ENCODE results near the gene NSMCE1. TPM values are rescaled to one million over a fixed set of nuclear protein-coding genes. Genes with fewer than 3 reads are reported as not detected.

NSMCE1 gene
- total and polyA plus RNA-seq, 2 donors (not counting 1 experiment from before 2014, with no cell fraction given), result 29.0 to 61.9 TPM

- WGBS (ENCODE audit: insufficient coverage), result 92% methylated on average over 9 of the region's 10 CpGs
- Mint-ChIP-seq H3K9me3 (ENCODE audit: insufficient read depth) (no peaks in the 10 kb centered on the region), H3K27ac (no peak overlapping the region), H3K4me1 (peaks cover 3% of the 10 kb centered on the region), H3K27me3 (no peaks in the 10 kb centered on the region), H3K4me3 (no peak overlapping the region)
- ChIA-PET CTCF (no interaction called here), POLR2A (interaction anchor here (0.6 kb wide), 1 partner anchor 14 kb away, joined by 4 read pairs; no protein-coding TSS in a partner anchor)
- DNase-seq (no peak), ATAC-seq (ENCODE audit: low read depth) (no peak)
- intact Hi-C loops (cut with micrococcal nuclease), result no loop called here
- Histone ChIP-seq H3K36me3 (replicated peaks in 1 of 2; ENCODE audit: control extremely low read depth in 1 of 2, control insufficient read depth in 1 of 2, extremely low read depth in 1 of 2, insufficient read depth in 2 of 2, low read length in 1 of 2) (peaks cover 0 to 34% of the 10 kb centered on the region in 2 experiments), H3K27ac (ENCODE audit: low read length in 2 of 2) (no peak overlapping the region), H3K4me1 (ENCODE audit: control insufficient read depth in 2 of 2, insufficient read depth in 2 of 2, low read length in 2 of 2) (peaks cover under 1 to 1% of the 10 kb centered on the region in 2 donors), H3K9ac (ENCODE audit: low read length) (no peak overlapping the region), H4K20me1 (ENCODE audit: control insufficient read depth, insufficient read depth, low read length, poor library complexity, severe bottlenecking) (no peaks in the 10 kb centered on the region), H3K4me2 (replicated peaks; ENCODE audit: low read depth, low read length, poor library complexity, severe bottlenecking) (no peak overlapping the region), H3K79me2 (ENCODE audit: control insufficient read depth, insufficient read depth, low read length) (peaks cover 38% of the 10 kb centered on the region), H3K4me3 (ENCODE audit: control extremely low read depth in 1 of 5, extremely low read depth in 1 of 5, insufficient read depth in 1 of 5, low read depth in 2 of 5, low read length in 4 of 5) (no peak overlapping the region), H3K27me3 (replicated peaks in 1 of 4; ENCODE audit: control extremely low read depth in 1 of 4, control insufficient read depth in 3 of 4, insufficient read depth in 4 of 4, low read length in 3 of 4) (no peaks in the 10 kb centered on the region), H2AFZ (ENCODE audit: insufficient read depth, low read depth, low read length, poor library complexity, severe bottlenecking) (no peak overlapping the region), H3K9me3 (ENCODE audit: control extremely low read depth in 1 of 3, control insufficient read depth in 2 of 3, insufficient read depth in 1 of 3, low read length in 2 of 3) (no peaks in the 10 kb centered on the region)
- no peak for TF ChIP-seq CTCF (IDR thresholded peaks at IDR 0.05)
- no peak for TF ChIP-seq EZH2 (IDR thresholded peaks at IDR 0.05; ENCODE audit: borderline replicate concordance, insufficient read depth, low read depth, low read length, poor library complexity, severe bottlenecking)
Observed at GRCh38 chr16:27211026-27211425, 57.5 kb downstream of the NSMCE1 start.

- Mint-ChIP-seq H3K4me1 (peaks cover 10% of the 10 kb centered on the region), H3K9me3 (ENCODE audit: insufficient read depth) (no peaks in the 10 kb centered on the region), H3K27ac (no peak overlapping the region), H3K27me3 (no peaks in the 10 kb centered on the region), H3K4me3 (no peak overlapping the region)
- Histone ChIP-seq H3K4me2 (replicated peaks; ENCODE audit: low read depth, low read length, poor library complexity, severe bottlenecking) (no peak overlapping the region), H3K9ac (ENCODE audit: low read length) (no peak overlapping the region), H3K9me3 (ENCODE audit: control extremely low read depth in 1 of 3, control insufficient read depth in 2 of 3, insufficient read depth in 1 of 3, low read length in 2 of 3) (no peaks in the 10 kb centered on the region), H2AFZ (ENCODE audit: insufficient read depth, low read depth, low read length, poor library complexity, severe bottlenecking) (no peak overlapping the region), H4K20me1 (ENCODE audit: control insufficient read depth, insufficient read depth, low read length, poor library complexity, severe bottlenecking) (no peaks in the 10 kb centered on the region), H3K27me3 (replicated peaks in 1 of 4; ENCODE audit: control extremely low read depth in 1 of 4, control insufficient read depth in 3 of 4, insufficient read depth in 4 of 4, low read length in 3 of 4) (no peaks in the 10 kb centered on the region), H3K79me2 (ENCODE audit: control insufficient read depth, insufficient read depth, low read length) (peaks cover 44% of the 10 kb centered on the region), H3K4me1 (ENCODE audit: control insufficient read depth in 2 of 2, insufficient read depth in 2 of 2, low read length in 2 of 2) (peaks cover 9 to 10% of the 10 kb centered on the region in 2 donors), H3K27ac (ENCODE audit: low read length in 2 of 2) (no peak overlapping the region), H3K4me3 (ENCODE audit: control extremely low read depth in 1 of 5, extremely low read depth in 1 of 5, insufficient read depth in 1 of 5, low read depth in 2 of 5, low read length in 4 of 5) (no peak overlapping the region), H3K36me3 (replicated peaks in 1 of 2; ENCODE audit: control extremely low read depth in 1 of 2, control insufficient read depth in 1 of 2, extremely low read depth in 1 of 2, insufficient read depth in 2 of 2, low read length in 1 of 2) (peaks cover 0 to 29% of the 10 kb centered on the region in 2 experiments)
- ATAC-seq (ENCODE audit: low read depth) (no peak), DNase-seq (no peak)
- CTCF ChIA-PET, result interaction anchor here (1.0 to 2.4 kb wide), 5 partner anchors 13 to 158 kb away, joined by 3 to 10 read pairs (median 3); no protein-coding TSS in a partner anchor
- POLR2A ChIA-PET, result no interaction called here
- intact Hi-C loops (cut with micrococcal nuclease), result no loop called here
- TF ChIP-seq CTCF (IDR thresholded peaks at IDR 0.05) (no peak), EZH2 (IDR thresholded peaks at IDR 0.05; ENCODE audit: borderline replicate concordance, insufficient read depth, low read depth, low read length, poor library complexity, severe bottlenecking) (no peak)
- 96% methylated on average over 16 of the region's 17 CpGs for WGBS (ENCODE audit: insufficient coverage)
Observed at GRCh38 chr16:27210174-27210573, 58.4 kb downstream of the NSMCE1 start.

Data from B cell (primary cell).